ENCODE data around the gene HTR1D.

DNA sequence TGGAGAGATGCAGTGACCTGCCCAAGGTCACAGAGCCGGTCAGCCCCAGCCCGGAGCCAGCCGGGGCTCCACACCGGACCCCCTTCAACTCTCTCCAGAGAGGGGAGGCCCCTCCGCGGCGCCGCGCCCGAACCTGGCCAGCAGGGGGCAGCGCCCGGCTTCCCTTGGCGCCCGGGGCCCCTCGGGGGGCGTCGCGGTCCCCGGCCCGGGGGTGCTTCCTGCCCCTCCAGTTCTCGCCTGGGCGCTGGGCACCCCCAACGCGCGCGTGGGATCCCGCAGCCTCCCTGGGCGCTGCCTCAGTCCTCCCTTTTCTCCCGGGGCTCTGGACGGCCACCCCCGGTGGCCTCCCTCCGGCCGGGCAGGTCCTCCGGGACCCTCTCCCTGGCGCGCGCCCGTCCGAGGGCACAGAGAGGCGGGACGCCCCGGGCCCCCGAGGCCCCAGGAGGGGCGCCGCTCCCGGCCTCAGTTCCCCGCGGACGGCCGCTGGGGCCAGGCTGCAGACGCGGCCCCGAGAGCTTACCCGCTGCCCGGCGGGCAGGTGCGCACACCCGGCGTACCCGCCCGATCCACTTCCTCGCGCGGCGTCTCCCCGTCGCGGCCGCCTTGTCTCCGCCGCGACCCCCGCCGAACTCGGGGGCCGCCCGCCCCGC, 406 bp downstream of the HTR1D start:
- TF ChIP-seq CTCF (IDR thresholded peaks at IDR 0.05), result peak in 4 of 5 experiments; percentile 42 to 65 (median 58)
- no peak for TF ChIP-seq POLR2A (IDR thresholded peaks at IDR 0.05)
- no peak for TF ChIP-seq POLR2AphosphoS5 (IDR thresholded peaks at IDR 0.05)

Data from transverse colon (tissue), 4 donors.